Astrocyte of the spinal cord (primary cell): ENCODE measurements around the gene MOGAT3.

ENCODE experiments used
- DNase-seq: peaks from one replicate; pipeline ENCODE4 v3.0.0; 2011; ENCODE audit warnings: low read depth, low spot score
- H3K4me3 ChIP-seq: 2 replicates; pipeline ENCODE4 v1.5.1; 2011; ENCODE audit warnings: low read depth, mild to moderate bottlenecking, low read length, moderate library complexity
- CTCF ChIP-seq: IDR thresholded peaks from 2 replicates; pipeline ENCODE4 v1.5.1; 2012; ENCODE audit warnings: low read depth, mild to moderate bottlenecking, low read length, inconsistent platforms
- in situ Hi-C: cut with HindIII; loops from 2 replicates; pipeline ENCODE4 v1.10.0; 2017; ENCODE audit warnings: low sequenced_read_pairs

MOGAT3 gene

GRCh38 chr7:101241443-101242349 lies 40.9 kb upstream of the MOGAT3 start:
- no peak overlapping the region for H3K4me3 ChIP-seq
- no peak for TF ChIP-seq CTCF
- in situ Hi-C loops: no loop called here
- no peak for DNase-seq

- in situ Hi-C loops: no loop called here
- TF ChIP-seq CTCF: no peak
- no peak for DNase-seq
- no peak overlapping the region for H3K4me3 ChIP-seq
These were observed 40.2 kb upstream of the MOGAT3 start for GRCh38 chr7:101241015-101241363.

GRCh38 chr7:101240226-101241014 lies 39.6 kb upstream of the MOGAT3 start:
- TF ChIP-seq CTCF: no peak
- no peak overlapping the region for H3K4me3 ChIP-seq
- in situ Hi-C loops: no loop called here
- no peak for DNase-seq

GRCh38 chr7:101239951-101240220 lies 39.0 kb upstream of the MOGAT3 start:
- DNase-seq: no peak
- in situ Hi-C loops: no loop called here
- no peak for TF ChIP-seq CTCF
- H3K4me3 ChIP-seq: no peak overlapping the region

- no peak for DNase-seq
- no peak overlapping the region for H3K4me3 ChIP-seq
- TF ChIP-seq CTCF: no peak
- in situ Hi-C loops: no loop called here
These were observed 38.5 kb upstream of the MOGAT3 start for GRCh38 chr7:101239191-101239950.
